Measurements from ENCODE around the gene ALS2.

The ALS2 gene

DNA sequence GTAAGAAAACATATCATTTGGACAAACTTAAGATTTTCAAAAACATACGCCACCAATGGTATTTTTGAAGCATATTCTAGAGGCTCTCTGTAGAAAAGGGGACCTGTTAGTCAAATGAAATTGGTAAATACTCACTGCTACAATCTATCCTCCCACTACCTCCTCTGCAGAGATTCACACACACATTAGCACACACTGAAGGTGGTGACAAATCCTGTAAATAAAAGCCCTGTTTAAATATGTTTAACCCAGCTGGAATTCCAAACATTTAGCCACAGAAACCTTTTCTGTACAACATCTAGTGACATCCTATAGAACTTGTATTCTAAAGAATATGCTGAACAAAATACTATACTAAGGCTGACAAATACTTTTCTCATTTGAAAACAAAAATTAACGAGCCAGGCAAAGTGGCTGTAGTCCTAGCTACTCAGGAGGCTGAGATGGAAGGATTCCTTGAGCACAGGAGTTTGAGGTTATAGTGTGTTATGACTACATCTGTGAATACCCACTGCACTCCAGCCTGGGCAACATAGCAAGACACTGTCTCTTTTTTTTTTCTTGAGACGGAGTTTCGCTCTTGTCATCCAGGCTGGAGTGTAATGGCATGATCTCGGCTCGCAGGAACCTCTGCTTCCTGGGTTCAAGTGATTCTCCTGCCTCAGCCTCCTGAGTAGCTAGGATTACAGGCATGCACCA lies 25.9 kb downstream of the ALS2 start:
- DNase-seq (ENCODE audit: low read depth), result peak; percentile 11

DNA sequence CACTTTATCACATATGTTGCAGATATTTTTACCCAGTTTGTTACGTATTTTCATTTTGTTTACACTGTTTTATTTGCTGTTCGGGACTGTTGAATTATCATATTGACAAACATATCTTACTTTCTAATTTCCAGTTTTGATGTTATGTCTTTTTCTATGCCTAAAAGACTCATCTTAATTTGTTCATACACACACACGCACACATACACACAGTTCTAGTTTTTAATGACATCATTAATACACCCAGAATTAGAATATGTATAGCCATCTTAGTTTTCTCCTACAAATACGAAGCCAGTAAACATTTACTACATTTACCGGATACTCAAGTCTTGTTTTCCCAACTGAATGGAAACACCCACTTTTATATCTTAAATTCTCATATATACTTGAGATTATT lies 29.2 kb downstream of the ALS2 start:
- no peak for DNase-seq (ENCODE audit: low read depth)

- no peak for DNase-seq (ENCODE audit: low read depth)
These were observed 34.2 kb downstream of the ALS2 start for GRCh38 chr2:201746551-201746950.

- no peak for DNase-seq (ENCODE audit: low read depth)
These were observed 45.2 kb downstream of the ALS2 start for GRCh38 chr2:201735486-201735885.

GRCh38 chr2:201734111-201734510 lies 46.6 kb downstream of the ALS2 start:
- no peak for DNase-seq (ENCODE audit: low read depth)

DNA sequence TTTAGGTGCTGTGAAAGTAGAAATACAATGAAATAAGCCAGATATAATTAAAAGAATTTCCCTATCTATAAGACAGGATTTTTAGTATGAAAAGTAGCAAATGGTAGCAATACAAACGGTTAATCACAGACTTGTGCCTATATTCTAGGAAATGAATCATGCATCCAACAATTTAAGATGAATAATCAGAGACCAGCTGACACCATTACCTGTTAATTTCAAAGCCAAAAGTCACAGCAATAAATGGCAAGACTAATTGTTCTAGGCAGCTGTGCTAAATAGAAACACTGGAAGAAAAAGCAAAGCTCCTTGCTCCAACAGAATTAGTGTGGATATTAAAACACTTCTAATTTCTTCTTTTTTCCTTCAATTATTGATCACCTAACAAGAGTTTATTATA lies 47.2 kb downstream of the ALS2 start:
- no peak for DNase-seq (ENCODE audit: low read depth)

DNA sequence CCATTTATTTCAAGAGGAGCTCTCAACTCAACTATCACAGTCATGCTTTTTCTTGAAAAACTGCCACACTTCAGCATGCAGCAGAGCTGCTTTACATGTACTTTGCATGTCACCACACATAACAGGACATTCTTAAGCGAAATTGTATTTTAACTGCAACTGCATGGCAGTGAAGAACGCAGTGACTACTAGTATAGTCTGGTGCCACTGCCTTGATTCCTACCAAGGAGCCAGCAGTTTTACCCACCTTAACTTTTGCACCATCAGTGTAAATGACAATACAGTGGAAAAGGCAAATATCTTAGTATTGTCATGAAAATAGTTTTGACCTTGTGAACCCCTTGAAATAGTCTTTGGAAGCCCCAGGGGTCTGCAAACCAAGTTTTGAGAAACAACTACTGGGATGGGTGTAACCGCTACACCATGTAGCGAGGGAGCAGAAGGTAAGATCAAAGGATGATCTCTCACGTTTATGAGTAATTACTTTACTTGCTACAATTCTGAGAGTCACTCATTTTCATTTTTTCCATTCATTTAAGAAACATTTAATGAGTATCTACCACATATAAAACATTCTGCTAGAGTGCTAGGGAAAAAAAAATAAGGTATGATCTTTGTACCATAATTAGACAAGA lies 50.0 kb downstream of the ALS2 start:
- no peak for DNase-seq (ENCODE audit: low read depth)

DNA sequence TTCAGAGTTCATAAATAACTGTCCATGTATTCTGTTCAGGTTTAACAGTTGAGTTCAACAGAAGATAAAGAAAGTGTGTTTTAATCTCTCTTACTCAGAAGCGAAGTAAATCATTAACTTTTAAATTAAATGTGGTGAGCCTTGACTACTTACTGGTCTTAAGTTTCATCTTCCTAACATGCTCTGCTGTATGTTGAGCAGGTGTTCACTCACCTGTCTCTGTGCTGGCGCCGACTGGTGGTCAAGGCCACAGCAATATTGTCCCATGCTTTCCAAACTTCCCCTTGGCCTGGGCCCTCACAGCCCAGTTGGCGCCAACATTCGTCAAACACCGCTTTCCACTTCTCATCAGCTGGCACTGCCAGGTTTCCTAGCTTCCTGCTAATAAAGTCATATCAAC lies 65.3 kb downstream of the ALS2 start:
- no peak for DNase-seq (ENCODE audit: low read depth)

DNA sequence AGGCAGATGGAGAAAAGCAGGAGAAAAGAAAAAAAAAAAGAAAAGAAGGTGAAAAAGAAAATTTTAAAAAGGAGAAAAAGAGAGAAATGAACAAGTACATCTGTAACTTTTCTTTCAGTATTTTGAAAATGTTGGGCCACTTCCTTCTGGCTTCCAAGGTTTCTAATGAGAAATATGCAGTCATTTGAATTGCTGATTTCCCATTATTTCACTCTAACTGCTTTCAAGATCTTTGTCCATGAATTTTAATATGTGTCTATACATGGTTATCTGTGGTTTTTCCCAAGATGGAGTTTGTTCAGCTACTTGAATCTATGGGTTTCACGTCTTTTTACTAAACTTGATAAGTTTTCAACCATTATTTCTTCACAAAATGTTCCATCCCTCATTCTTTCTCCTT lies 68.0 kb downstream of the ALS2 start:
- DNase-seq (ENCODE audit: low read depth), result no peak

DNA sequence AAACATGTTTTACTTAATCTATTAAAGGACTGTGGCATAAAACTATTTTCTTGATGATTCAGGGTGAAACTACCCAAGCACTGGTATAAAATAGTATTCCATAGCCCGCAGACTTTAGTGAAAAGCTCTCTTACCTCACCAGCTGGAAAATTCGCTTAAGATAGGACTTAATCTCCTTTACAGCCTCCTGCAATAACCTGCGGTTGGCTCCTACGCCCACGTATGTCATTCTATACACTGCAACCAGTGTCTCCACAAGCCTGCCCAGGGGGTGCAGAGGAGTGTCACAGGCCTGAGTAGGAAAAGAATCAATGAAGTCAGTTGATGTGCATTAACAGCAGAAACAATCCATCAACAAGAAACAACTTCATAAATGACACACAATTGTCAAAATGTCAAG lies 71.0 kb downstream of the ALS2 start:
- DNase-seq (ENCODE audit: low read depth), result no peak

DNA sequence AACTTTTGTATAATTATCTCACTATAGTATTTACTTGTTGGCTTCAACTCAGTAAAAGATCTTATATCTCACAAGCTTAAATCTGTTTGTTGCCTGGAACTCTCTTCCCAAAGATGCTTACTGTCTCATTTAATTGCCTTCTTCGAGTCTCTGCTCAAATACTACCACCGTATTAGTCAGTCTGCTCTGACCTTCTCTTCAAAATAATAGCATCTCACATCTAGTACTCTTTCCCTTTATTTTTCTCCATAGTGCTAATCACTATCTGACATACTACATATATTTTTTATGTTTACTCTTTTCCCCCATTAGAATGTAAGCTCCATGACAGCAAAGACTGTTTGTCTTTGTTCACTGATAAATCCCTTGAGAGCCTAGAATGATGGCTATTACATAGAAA lies 71.7 kb downstream of the ALS2 start:
- no peak for DNase-seq (ENCODE audit: low read depth)

GRCh38 chr2:201707753-201708152 lies 73.0 kb downstream of the ALS2 start:
- DNase-seq (ENCODE audit: low read depth), result no peak

- DNase-seq (ENCODE audit: low read depth), result no peak
These were observed 73.6 kb downstream of the ALS2 start for GRCh38 chr2:201707142-201707541.

GRCh38 chr2:201704536-201704935 lies 76.2 kb downstream of the ALS2 start:
- no peak for DNase-seq (ENCODE audit: low read depth)

DNA sequence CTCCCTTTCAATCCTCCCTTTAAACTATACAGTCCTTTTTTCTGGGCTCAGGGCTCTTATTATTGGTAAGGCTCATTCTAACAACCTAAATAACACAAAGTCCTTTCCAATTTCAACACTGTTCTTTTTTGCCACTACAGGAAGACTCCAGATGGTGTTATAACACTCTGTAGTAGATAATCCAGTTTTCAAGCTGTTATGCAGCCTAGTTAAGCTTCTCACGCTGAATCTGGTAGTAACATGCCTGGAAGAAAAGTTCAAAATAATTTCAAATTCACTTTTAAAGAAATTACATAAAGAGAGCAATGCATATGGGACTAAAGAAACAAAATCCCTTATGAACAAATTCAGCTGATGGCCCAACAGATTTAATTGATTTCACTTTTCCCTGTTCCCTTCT lies 79.1 kb downstream of the ALS2 start:
- DNase-seq (ENCODE audit: low read depth), result no peak

- DNase-seq (ENCODE audit: low read depth), result no peak
These were observed 81.3 kb downstream of the ALS2 start for GRCh38 chr2:201699416-201699815.

GRCh38 chr2:201698588-201699226 lies 82.0 kb downstream of the ALS2 start, which contains the start of gene MPP4:
Gene MPP4, minus strand, starts transcription at chr2:201698644. Its CDS starts 4,690 bp downstream, at chr2:201693954.
- DNase-seq (ENCODE audit: low read depth), result no peak

DNA sequence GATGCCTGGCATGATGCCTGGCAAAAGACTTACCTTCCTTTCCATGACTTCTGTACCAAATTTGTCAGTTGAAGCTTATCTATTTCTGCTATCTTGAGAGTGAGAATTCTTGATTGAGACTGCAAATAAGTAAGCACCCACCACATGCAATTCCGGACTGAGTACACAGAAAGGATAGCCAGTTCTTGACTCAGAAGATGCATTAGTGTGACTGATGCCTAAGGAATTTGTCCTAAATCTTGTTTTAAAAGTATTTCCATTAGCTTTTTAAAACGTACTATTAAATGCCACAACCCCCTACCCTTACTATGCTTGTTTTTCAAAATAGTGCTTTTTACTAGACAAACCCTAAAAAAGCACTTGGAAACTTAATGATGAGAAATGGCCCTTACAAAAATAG lies 82.8 kb downstream of the ALS2 start:
- peak; percentile 83 for DNase-seq (ENCODE audit: low read depth)

DNA sequence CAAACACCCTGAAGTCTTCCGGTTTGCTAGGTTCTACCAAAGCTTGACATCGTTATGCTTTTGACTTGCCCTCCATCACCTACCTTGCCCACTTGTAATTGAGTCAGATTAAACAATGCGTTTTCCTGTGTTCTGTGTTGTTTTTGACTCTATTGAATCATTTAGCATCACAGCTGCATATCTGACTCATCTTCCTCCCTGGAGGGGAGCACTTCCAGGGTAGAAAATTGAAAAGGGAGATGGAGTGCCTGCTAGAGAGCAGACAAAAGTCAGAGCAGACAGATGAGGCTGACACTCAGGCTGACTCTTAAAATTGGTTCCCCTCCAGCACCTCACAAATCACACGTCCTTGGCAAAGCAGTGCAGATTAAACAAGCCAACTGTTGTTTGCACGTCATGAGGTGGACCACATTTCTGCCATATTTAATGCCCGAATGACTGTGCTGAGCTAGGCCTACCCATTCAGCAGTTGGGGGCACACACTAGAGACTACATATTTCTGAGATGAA lies 84.5 kb downstream of the ALS2 start:
- DNase-seq (ENCODE audit: low read depth), result no peak

DNA sequence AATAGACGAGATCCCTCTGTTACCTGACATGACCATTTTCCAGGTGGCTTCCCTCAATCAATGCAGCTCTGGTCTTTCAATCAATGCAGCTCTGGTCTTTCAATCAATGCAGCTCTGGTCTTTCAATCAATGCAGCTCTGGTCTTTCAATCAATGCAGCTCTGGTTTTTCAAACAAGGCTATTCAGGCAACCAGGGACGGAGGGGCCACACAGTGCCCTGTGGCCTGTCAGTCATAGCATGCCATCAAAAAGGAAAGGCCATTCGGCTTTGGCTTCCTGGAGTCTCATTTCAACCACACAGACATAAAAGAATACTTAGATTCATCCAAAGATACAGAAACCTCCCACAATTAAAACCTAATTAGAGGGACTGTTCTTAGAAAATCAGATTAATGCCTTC lies 95.6 kb downstream of the ALS2 start:
- no peak for DNase-seq (ENCODE audit: low read depth)

GRCh38 chr2:201680743-201681142 lies 100.0 kb downstream of the ALS2 start:
- no peak for DNase-seq (ENCODE audit: low read depth)

DNA sequence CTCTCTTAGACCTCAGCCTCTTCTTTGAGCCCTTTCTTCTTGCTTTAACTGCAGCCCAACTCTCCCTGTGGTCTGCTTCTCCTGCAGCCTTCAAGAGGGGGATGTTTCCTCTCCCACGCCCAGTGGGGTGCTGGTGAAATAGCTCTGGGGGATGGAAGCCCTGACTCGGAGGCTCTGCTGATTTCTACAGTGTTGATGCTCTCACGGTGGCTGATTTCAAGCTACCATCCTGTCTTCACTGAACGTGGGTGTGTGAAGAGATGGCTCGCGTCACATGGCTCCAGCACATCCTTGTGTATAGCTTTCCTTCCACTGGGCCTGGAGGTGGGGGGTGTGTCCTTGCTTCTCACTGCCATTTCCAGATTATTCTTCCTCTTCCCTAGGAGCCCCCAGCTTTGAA lies 102.3 kb downstream of the ALS2 start:
- no peak for DNase-seq (ENCODE audit: low read depth)

GRCh38 chr2:201675454-201675853 lies 105.3 kb downstream of the ALS2 start:
- DNase-seq (ENCODE audit: low read depth), result no peak
